ENCODE measurements around the gene ALDH3B2.
"Not testable (repeated sequence)": the region's sequence is repeated elsewhere in the genome, so short reads cannot be mapped to it uniquely, and the experiment has no call there.

- TF ChIP-seq ELF4 (IDR thresholded peaks at IDR 0.05); SP1 (IDR thresholded peaks at IDR 0.05); CTBP1 (IDR thresholded peaks at IDR 0.05; ENCODE audit: borderline replicate concordance); FOXK2 (IDR thresholded peaks at IDR 0.05); SUZ12 (IDR thresholded peaks at IDR 0.05); NFRKB (IDR thresholded peaks at IDR 0.05): not testable (repeated sequence)
Observed at GRCh38 chr11:67619683-67620618, 54.5 kb downstream of the ALDH3B2 start.

Data from HEK293T (cell line).